ENCODE data around the gene ST6GALNAC5. TPM values are rescaled to one million over a fixed set of nuclear protein-coding genes. Genes with fewer than 3 reads are reported as not detected.

Gene ST6GALNAC5
- polyA plus RNA-seq, 3 donors, result not detected

- Mint-ChIP-seq H3K27ac (no peak overlapping the region), H3K4me3 (no peak overlapping the region), H3K36me3 (no peaks in the 10 kb centered on the region), H3K4me1 (no peaks in the 10 kb centered on the region), H3K9me3 (peaks cover 0 to 9% (median 2%) of the 10 kb centered on the region in 7 donors), H3K27me3 (ENCODE audit: low read depth in 3 of 3) (peaks cover 0 to 21% (median 2%) of the 10 kb centered on the region in 3 donors)
- Histone ChIP-seq H3K9ac (ENCODE audit: insufficient read depth, low read length, poor library complexity, severe bottlenecking) (no peak overlapping the region), H2AFZ (ENCODE audit: insufficient read depth, low read depth, low read length, poor library complexity, severe bottlenecking) (no peak overlapping the region), H3K4me3 (replicated peaks in 1 of 3; ENCODE audit: low read depth in 2 of 3, low read length in 3 of 3) (no peak overlapping the region), H3K79me2 (ENCODE audit: insufficient read depth, low read length) (no peaks in the 10 kb centered on the region), H3K27me3 (ENCODE audit: control insufficient read depth in 2 of 2, insufficient read depth in 2 of 2, low read length in 2 of 2) (peaks cover 0 to 2% of the 10 kb centered on the region in 2 donors), H3K4me1 (ENCODE audit: control insufficient read depth in 1 of 2, insufficient read depth in 2 of 2, low read length in 2 of 2) (no peaks in the 10 kb centered on the region), H4K20me1 (ENCODE audit: insufficient read depth, low read length) (no peaks in the 10 kb centered on the region), H3K4me2 (replicated peaks; ENCODE audit: extremely low read depth, low read length, poor library complexity, severe bottlenecking) (no peak overlapping the region), H3K27ac (ENCODE audit: low read depth in 1 of 2, low read length in 2 of 2) (no peak overlapping the region), H3K36me3 (replicated peaks in 1 of 2; ENCODE audit: control insufficient read depth in 1 of 2, insufficient read depth in 2 of 2, low read length in 2 of 2) (no peaks in the 10 kb centered on the region), H3K9me3 (replicated peaks in 1 of 2; ENCODE audit: control insufficient read depth in 1 of 2, insufficient read depth in 1 of 2, low read length in 2 of 2) (no peaks in the 10 kb centered on the region)
- no peak for TF ChIP-seq CTCF (IDR thresholded peaks at IDR 0.05)
- intact Hi-C loops (cut with micrococcal nuclease), result no loop called here
- WGBS (ENCODE audit: insufficient coverage), result 93% methylated on average over 3 of the region's 6 CpGs
- no peak for DNase-seq
Measured at GRCh38 chr1:76919085-76919484, 51.8 kb downstream of the ST6GALNAC5 start.

- H3K4me2 ChIP-seq (replicated peaks; ENCODE audit: extremely low read depth, low read length, poor library complexity, severe bottlenecking), result no peak overlapping the region
- no peak overlapping the region for H2AFZ ChIP-seq (ENCODE audit: insufficient read depth, low read depth, low read length, poor library complexity, severe bottlenecking)
- no peaks in the 10 kb centered on the region for H3K36me3 ChIP-seq (replicated peaks in 1 of 2; ENCODE audit: control insufficient read depth in 1 of 2, insufficient read depth in 2 of 2, low read length in 2 of 2)
- H3K36me3 Mint-ChIP-seq, result no peaks in the 10 kb centered on the region
- intact Hi-C loops (cut with micrococcal nuclease), result no loop called here
- no peak for TF ChIP-seq CTCF (IDR thresholded peaks at IDR 0.05)
- H3K9me3 ChIP-seq (replicated peaks in 1 of 2; ENCODE audit: control insufficient read depth in 1 of 2, insufficient read depth in 1 of 2, low read length in 2 of 2), result no peaks in the 10 kb centered on the region
- 67% methylated on average over 1 of the region's 3 CpGs for WGBS (ENCODE audit: insufficient coverage)
- peaks cover 0 to 2% of the 10 kb centered on the region in 2 donors for H3K27me3 ChIP-seq (ENCODE audit: control insufficient read depth in 2 of 2, insufficient read depth in 2 of 2, low read length in 2 of 2)
- H4K20me1 ChIP-seq (ENCODE audit: insufficient read depth, low read length), result no peaks in the 10 kb centered on the region
- H3K27ac Mint-ChIP-seq, result no peak overlapping the region
- DNase-seq, result no peak
- no peak overlapping the region for H3K4me3 ChIP-seq (replicated peaks in 1 of 3; ENCODE audit: low read depth in 2 of 3, low read length in 3 of 3)
- H3K4me1 ChIP-seq (ENCODE audit: control insufficient read depth in 1 of 2, insufficient read depth in 2 of 2, low read length in 2 of 2), result no peaks in the 10 kb centered on the region
- no peaks in the 10 kb centered on the region for H3K79me2 ChIP-seq (ENCODE audit: insufficient read depth, low read length)
- no peaks in the 10 kb centered on the region for H3K4me1 Mint-ChIP-seq
- H3K4me3 Mint-ChIP-seq, result no peak overlapping the region
- H3K27ac ChIP-seq (ENCODE audit: low read depth in 1 of 2, low read length in 2 of 2), result no peak overlapping the region
- no peak overlapping the region for H3K9ac ChIP-seq (ENCODE audit: insufficient read depth, low read length, poor library complexity, severe bottlenecking)
- peaks cover 0 to 21% (median 2%) of the 10 kb centered on the region in 3 donors for H3K27me3 Mint-ChIP-seq (ENCODE audit: low read depth in 3 of 3)
- H3K9me3 Mint-ChIP-seq, result peaks cover 0 to 5% (median 0%) of the 10 kb centered on the region in 7 donors
Measured at GRCh38 chr1:76921590-76921989, 54.3 kb downstream of the ST6GALNAC5 start.
